ENCODE data around the gene MRPL33. TPM values are rescaled to one million over a fixed set of nuclear protein-coding genes. Genes with fewer than 3 reads are reported as not detected.

Gene MRPL33
- total and polyA plus RNA-seq, 2 of the 13 experiments (the other 11 are each of a cell fraction or from before 2014, with no cell fraction given), result 69.7 to 218 TPM

- TF ChIP-seq ZNF142 (CRISPR knock-in tag; IDR thresholded peaks at IDR 0.05) (no peak), ZNF530 (CRISPR knock-in tag; IDR thresholded peaks at IDR 0.05; ENCODE audit: low read depth) (no peak), ZC3H13 (CRISPR knock-in tag; IDR thresholded peaks at IDR 0.05) (no peak), NAIF1 (CRISPR knock-in tag; IDR thresholded peaks at IDR 0.05; ENCODE audit: borderline replicate concordance) (no peak), ESRRA (CRISPR knock-in tag; IDR thresholded peaks at IDR 0.05; ENCODE audit: low read depth) (no peak), SATB2 (CRISPR knock-in tag; IDR thresholded peaks at IDR 0.05) (no peak), GLMP (CRISPR knock-in tag; IDR thresholded peaks at IDR 0.05; ENCODE audit: borderline replicate concordance) (no peak), TEAD2 (CRISPR knock-in tag; IDR thresholded peaks at IDR 0.05) (no peak), ZNF609 (CRISPR knock-in tag; IDR thresholded peaks at IDR 0.05; ENCODE audit: borderline replicate concordance) (peak; percentile 56; the same call in 1 of the 2 replicates), ZNF101 (CRISPR knock-in tag; IDR thresholded peaks at IDR 0.05; ENCODE audit: borderline replicate concordance, low read depth) (no peak), MLXIP (CRISPR knock-in tag; IDR thresholded peaks at IDR 0.05; ENCODE audit: borderline replicate concordance) (no peak), HOXA5 (CRISPR knock-in tag; IDR thresholded peaks at IDR 0.05) (no peak)
Observed at GRCh38 chr2:27724905-27725701, 46.4 kb upstream of the MRPL33 start (continued).
